Measurements from ENCODE around the gene PDE1A.

GRCh38 chr2:182456784-182457183, 29.9 kb upstream of the PDE1A start:
- TF ChIP-seq, protein P1, sequence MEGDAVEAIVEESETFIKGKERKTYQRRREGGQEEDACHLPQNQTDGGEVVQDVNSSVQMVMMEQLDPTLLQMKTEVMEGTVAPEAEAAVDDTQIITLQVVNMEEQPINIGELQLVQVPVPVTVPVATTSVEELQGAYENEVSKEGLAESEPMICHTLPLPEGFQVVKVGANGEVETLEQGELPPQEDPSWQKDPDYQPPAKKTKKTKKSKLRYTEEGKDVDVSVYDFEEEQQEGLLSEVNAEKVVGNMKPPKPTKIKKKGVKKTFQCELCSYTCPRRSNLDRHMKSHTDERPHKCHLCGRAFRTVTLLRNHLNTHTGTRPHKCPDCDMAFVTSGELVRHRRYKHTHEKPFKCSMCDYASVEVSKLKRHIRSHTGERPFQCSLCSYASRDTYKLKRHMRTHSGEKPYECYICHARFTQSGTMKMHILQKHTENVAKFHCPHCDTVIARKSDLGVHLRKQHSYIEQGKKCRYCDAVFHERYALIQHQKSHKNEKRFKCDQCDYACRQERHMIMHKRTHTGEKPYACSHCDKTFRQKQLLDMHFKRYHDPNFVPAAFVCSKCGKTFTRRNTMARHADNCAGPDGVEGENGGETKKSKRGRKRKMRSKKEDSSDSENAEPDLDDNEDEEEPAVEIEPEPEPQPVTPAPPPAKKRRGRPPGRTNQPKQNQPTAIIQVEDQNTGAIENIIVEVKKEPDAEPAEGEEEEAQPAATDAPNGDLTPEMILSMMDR (IDR thresholded peaks at IDR 0.05), result no peak
- no peak for TF ChIP-seq EZH2 (IDR thresholded peaks at IDR 0.05; ENCODE audit: borderline replicate concordance, insufficient read depth, low read depth, low read length, poor library complexity, severe bottlenecking)

Measured in B cell (primary cell).